Chondrocyte (in vitro differentiated cells): ENCODE data around the gene DISC1. TPM values are rescaled to one million over a fixed set of nuclear protein-coding genes. Genes with fewer than 3 reads are reported as not detected.

Experiments
- DNase-seq: peaks from one replicate; pipeline ENCODE4 v3.0.0; 2021; ENCODE audit warnings: mixed read lengths, low spot score
- H3K27ac Mint-ChIP-seq: one replicate; pipeline ENCODE4 v1.8.0; 2021; ENCODE audit warnings: mild to moderate bottlenecking, moderate library complexity, mixed read lengths; ENCODE audit not compliant: unreplicated experiment
- H3K27me3 Mint-ChIP-seq: 2 replicates; pipeline ENCODE4 v1.8.0; 2021; ENCODE audit warnings: low read depth, mixed read lengths
- H3K36me3 Mint-ChIP-seq: 2 replicates; pipeline ENCODE4 v1.8.0; 2021; ENCODE audit warnings: low read depth, mixed read lengths
- H3K4me1 Mint-ChIP-seq: 2 replicates; pipeline ENCODE4 v1.8.0; 2021; ENCODE audit warnings: low read depth, mild to moderate bottlenecking, mixed read lengths
- H3K4me3 Mint-ChIP-seq: one replicate; pipeline ENCODE4 v1.8.0; 2021; ENCODE audit warnings: mild to moderate bottlenecking, moderate library complexity, mixed read lengths; ENCODE audit not compliant: unreplicated experiment
- H3K9me3 Mint-ChIP-seq: 2 replicates; pipeline ENCODE4 v1.8.0; 2021; ENCODE audit warnings: low read depth, mixed read lengths
- total RNA-seq: library from RNA; stranded (reverse); gene quantifications from 3 replicates; pipeline ENCODE4 v1.2.1, GENCODE V29; 2021
- TF ChIP-seq, protein P1 (sequence below): fragments of 200-600 bp; sonication (generic); IDR thresholded peaks from 2 replicates; pipeline ENCODE4 v1.5.0; 2021; ENCODE audit warnings: antibody characterized with exemption, mild to moderate bottlenecking, moderate library complexity

DISC1 gene
- total RNA-seq, 1 donor from 2014 or later: 5.0 TPM

DNA sequence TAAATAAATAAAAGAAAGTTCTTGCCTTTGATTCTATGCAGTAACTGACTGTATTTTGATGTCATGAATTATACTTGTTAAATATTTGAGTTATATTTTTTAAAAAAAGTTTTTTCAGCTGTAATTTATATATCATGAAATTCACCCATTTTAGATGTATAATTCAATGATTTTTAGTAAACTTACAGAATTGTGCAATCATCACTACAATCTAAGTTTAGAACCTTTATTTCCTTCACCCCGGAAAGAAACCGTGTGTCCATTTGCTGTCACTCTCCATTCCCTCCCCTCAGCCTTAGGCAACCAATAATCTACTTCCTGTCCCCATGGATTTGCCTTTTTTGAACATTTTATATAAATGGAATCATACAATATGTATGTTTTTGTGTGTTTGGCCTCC lies 32.5 kb upstream of the DISC1 start:
- DNase-seq: no peak
- Mint-ChIP-seq H3K4me1 (peaks cover 20% of the 10 kb centered on the region), H3K4me3 (no peak overlapping the region), H3K27me3 (no peaks in the 10 kb centered on the region), H3K36me3 (no peaks in the 10 kb centered on the region), H3K9me3 (no peaks in the 10 kb centered on the region), H3K27ac (no peak overlapping the region)
- TF ChIP-seq, protein P1, sequence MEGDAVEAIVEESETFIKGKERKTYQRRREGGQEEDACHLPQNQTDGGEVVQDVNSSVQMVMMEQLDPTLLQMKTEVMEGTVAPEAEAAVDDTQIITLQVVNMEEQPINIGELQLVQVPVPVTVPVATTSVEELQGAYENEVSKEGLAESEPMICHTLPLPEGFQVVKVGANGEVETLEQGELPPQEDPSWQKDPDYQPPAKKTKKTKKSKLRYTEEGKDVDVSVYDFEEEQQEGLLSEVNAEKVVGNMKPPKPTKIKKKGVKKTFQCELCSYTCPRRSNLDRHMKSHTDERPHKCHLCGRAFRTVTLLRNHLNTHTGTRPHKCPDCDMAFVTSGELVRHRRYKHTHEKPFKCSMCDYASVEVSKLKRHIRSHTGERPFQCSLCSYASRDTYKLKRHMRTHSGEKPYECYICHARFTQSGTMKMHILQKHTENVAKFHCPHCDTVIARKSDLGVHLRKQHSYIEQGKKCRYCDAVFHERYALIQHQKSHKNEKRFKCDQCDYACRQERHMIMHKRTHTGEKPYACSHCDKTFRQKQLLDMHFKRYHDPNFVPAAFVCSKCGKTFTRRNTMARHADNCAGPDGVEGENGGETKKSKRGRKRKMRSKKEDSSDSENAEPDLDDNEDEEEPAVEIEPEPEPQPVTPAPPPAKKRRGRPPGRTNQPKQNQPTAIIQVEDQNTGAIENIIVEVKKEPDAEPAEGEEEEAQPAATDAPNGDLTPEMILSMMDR: no peak

DNA sequence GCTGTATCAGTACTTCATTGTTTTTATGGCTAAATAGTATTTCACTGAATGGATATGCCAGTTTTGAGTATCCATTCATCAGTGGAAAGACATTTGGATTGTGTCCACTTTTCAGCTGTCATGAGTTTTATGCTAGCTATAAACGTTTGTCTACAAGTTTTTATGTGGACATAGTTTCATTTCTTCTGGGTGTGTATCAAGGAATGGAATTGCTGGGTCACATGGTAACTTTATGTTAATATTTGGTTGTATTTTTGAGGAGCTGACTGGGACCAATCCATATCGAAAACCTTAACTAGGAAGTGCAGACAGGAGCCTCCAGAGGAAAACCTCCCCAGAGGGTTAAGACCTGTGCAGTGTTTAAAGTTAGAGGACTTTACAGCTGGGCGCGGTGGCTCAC lies 31.8 kb upstream of the DISC1 start:
- TF ChIP-seq, protein P1: no peak
- H3K9me3 Mint-ChIP-seq: no peaks in the 10 kb centered on the region
- H3K36me3 Mint-ChIP-seq: no peaks in the 10 kb centered on the region
- no peaks in the 10 kb centered on the region for H3K27me3 Mint-ChIP-seq
- no peak for DNase-seq
- no peak overlapping the region for H3K4me3 Mint-ChIP-seq
- no peak overlapping the region for H3K27ac Mint-ChIP-seq
- peaks cover 20% of the 10 kb centered on the region for H3K4me1 Mint-ChIP-seq

DNA sequence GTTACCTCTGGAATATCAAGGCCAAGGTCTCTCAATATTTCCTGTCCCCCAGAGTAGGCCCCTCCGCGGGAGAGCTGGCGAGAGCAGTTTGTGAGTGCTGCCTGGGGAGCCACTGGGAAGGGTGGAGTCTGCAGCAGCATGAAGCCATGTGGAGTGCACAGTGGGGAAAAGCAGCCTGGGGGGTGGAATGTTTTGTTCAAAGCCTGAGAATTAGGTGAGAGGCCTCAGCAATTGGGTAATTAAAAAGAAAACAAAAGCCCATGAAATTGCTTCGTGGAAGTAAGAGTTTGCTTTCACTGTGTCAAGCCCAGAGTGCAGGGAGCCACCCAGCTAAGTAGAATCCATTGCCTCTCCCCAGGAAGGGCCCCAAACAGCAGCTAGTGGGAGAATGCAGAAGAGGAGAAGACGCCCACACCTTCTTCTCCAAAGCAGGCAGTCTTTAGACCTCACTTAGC lies 30.2 kb upstream of the DISC1 start:
- Mint-ChIP-seq H3K4me3 (no peak overlapping the region), H3K27ac (no peak overlapping the region), H3K36me3 (no peaks in the 10 kb centered on the region), H3K9me3 (no peaks in the 10 kb centered on the region), H3K4me1 (peaks cover 14% of the 10 kb centered on the region), H3K27me3 (no peaks in the 10 kb centered on the region)
- TF ChIP-seq, protein P1: no peak
- DNase-seq: no peak

DNA sequence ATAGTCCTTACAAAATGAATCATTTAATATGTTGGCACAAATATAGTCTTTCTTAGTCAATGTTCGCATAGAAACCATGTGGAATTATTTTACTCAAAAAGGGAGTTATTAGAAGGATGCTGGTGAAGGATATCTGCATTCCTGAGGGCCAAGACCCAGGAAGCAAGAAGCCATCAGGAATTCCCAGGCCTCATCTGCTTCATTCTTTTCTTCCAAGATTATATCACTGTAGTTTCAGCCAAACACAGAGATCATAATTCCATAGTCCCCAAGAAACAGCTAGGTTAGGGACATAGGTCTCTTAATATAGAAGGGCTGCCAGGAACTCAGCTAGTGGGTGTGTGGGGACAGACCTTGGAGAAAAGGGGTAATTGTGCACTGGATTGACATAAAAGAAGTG lies 28.6 kb upstream of the DISC1 start:
- Mint-ChIP-seq H3K27me3 (no peaks in the 10 kb centered on the region), H3K4me3 (no peak overlapping the region), H3K36me3 (no peaks in the 10 kb centered on the region), H3K27ac (no peak overlapping the region), H3K9me3 (no peaks in the 10 kb centered on the region), H3K4me1 (peaks cover 17% of the 10 kb centered on the region)
- TF ChIP-seq, protein P1: no peak
- DNase-seq: no peak

DNA sequence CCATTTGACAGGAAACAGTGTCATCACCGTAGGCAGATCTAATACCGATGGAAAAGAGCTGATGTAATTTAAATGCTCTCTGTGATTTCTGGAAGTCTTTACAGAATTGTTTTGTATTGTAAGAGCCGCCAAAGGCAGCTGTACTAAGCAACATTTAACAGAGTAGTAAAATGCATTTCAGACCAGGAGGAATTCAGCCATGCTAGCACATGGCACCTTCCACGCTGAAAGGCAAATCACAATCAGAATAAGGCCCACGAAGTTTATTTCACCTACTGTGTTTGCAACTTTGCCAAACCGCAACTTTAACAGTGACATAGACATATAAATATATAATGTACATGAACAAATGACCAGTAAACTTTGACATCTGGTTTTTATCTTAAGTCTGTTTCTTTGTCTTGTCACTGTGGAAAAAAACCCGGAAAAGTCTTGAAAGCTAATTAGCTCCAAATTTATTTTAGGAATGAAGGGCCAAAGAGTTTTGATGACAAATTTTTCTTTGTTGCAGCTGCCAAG lies 26.1 kb upstream of the DISC1 start:
- TF ChIP-seq, protein P1: no peak
- DNase-seq: no peak
- H3K4me3 Mint-ChIP-seq: no peak overlapping the region
- H3K9me3 Mint-ChIP-seq: no peaks in the 10 kb centered on the region
- no peaks in the 10 kb centered on the region for H3K36me3 Mint-ChIP-seq
- H3K27ac Mint-ChIP-seq: no peak overlapping the region
- peaks cover 25% of the 10 kb centered on the region for H3K4me1 Mint-ChIP-seq
- H3K27me3 Mint-ChIP-seq: no peaks in the 10 kb centered on the region
